Liver (tissue), 3 donors: ENCODE results near the gene SLC7A11.

Source experiments
- EGR1 ChIP-seq, 2 donors: IDR thresholded peaks; 2 replicates each; pipeline ENCODE4 v1.6.1; 2016 to 2018; ENCODE audit warnings: antibody characterized with exemption in 2 of 2, low read depth in 2 of 2
- GABPA ChIP-seq, 2 donors: IDR thresholded peaks in 1 of 2; conservative IDR thresholded peaks in 1 of 2; 2 replicates each; pipeline ENCODE4 v1.6.1; 2016; ENCODE audit warnings: antibody characterized with exemption in 2 of 2, mild to moderate bottlenecking in 1 of 2, moderate library complexity in 1 of 2
- HNF4A ChIP-seq, 2 donors: conservative IDR thresholded peaks; 2 replicates each; pipeline ENCODE4 v1.6.1; 2016; ENCODE audit warnings: antibody characterized with exemption in 2 of 2, mild to moderate bottlenecking in 2 of 2
- HNF4G ChIP-seq: IDR thresholded peaks from 2 replicates; pipeline ENCODE4 v1.6.1; 2016; ENCODE audit warnings: antibody characterized with exemption
- JUND ChIP-seq, 2 donors: IDR thresholded peaks; 2 replicates each; pipeline ENCODE4 v1.6.1; 2016; ENCODE audit warnings: antibody characterized with exemption in 2 of 2
- MAX ChIP-seq: IDR thresholded peaks from 2 replicates; pipeline ENCODE4 v1.6.1; 2016; ENCODE audit warnings: antibody characterized with exemption
- RAD21 ChIP-seq, 2 donors: IDR thresholded peaks; 2 replicates each; pipeline ENCODE4 v1.6.1; 2016; ENCODE audit warnings: antibody characterized with exemption in 2 of 2, mild to moderate bottlenecking in 2 of 2
- REST ChIP-seq: IDR thresholded peaks from 2 replicates; pipeline ENCODE4 v1.6.1; 2016; ENCODE audit warnings: antibody characterized with exemption, mild to moderate bottlenecking
- RXRA ChIP-seq, 2 donors: IDR thresholded peaks; 2 replicates each; pipeline ENCODE4 v1.6.1; 2017 to 2018; ENCODE audit warnings: antibody characterized with exemption in 2 of 2, mild to moderate bottlenecking in 1 of 2
- SP1 ChIP-seq: IDR thresholded peaks from 2 replicates; pipeline ENCODE4 v1.6.1; 2018; ENCODE audit warnings: antibody characterized with exemption, mild to moderate bottlenecking
- TAF1 ChIP-seq: conservative IDR thresholded peaks from 2 replicates; pipeline ENCODE4 v1.6.1; 2016; ENCODE audit warnings: antibody characterized with exemption, mild to moderate bottlenecking
- YY1 ChIP-seq: IDR thresholded peaks from 2 replicates; pipeline ENCODE4 v1.6.1; 2016; ENCODE audit warnings: antibody characterized with exemption, mild to moderate bottlenecking
- TF ChIP-seq, protein P1 (sequence below): fragments of 150-350 bp; IDR thresholded peaks from 2 replicates; pipeline ENCODE4 v1.5.1; 2017; ENCODE audit warnings: improper control_type of control experiment, low read depth, low read length; ENCODE audit not compliant: missing input control
- donor health status: healthy.
- donor health status: healthy.

DNA sequence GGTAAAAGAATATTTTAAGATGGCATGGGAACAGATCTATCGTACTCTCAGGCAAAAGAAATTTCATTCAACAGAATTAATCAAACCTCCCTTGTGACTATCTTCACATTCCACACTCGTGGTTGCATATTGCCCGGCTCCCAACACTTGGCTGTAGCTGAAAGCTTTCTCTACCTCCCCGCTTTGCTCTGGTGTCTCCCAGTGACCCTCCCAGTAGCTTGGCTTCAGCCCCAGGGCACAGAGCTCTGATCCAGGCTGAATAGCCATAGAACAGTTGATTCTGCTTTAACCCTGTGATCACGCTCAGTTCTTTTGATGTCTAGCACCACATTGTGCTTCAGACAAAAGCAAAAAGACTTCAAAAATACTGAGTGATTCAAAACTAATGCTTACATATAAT, 24.6 kb downstream of the SLC7A11 start:
- TF ChIP-seq RXRA (IDR thresholded peaks at IDR 0.05) (no peak), YY1 (no peak), REST (no peak), MAX (no peak), JUND (IDR thresholded peaks at IDR 0.05) (no peak), HNF4A (conservative IDR thresholded peaks at IDR 0.05) (no peak), RAD21 (IDR thresholded peaks at IDR 0.05) (no peak), SP1 (no peak), HNF4G (no peak), EGR1 (IDR thresholded peaks at IDR 0.05; ENCODE audit: low read depth in 2 of 2) (no peak), GABPA (IDR thresholded peaks at IDR 0.05 in 1 of 2, conservative IDR thresholded peaks at IDR 0.05 in 1 of 2) (no peak), TAF1 (no peak)
- TF ChIP-seq, protein P1, sequence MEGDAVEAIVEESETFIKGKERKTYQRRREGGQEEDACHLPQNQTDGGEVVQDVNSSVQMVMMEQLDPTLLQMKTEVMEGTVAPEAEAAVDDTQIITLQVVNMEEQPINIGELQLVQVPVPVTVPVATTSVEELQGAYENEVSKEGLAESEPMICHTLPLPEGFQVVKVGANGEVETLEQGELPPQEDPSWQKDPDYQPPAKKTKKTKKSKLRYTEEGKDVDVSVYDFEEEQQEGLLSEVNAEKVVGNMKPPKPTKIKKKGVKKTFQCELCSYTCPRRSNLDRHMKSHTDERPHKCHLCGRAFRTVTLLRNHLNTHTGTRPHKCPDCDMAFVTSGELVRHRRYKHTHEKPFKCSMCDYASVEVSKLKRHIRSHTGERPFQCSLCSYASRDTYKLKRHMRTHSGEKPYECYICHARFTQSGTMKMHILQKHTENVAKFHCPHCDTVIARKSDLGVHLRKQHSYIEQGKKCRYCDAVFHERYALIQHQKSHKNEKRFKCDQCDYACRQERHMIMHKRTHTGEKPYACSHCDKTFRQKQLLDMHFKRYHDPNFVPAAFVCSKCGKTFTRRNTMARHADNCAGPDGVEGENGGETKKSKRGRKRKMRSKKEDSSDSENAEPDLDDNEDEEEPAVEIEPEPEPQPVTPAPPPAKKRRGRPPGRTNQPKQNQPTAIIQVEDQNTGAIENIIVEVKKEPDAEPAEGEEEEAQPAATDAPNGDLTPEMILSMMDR: no peak
